PC-3 (cell line): ENCODE results near the gene ART4.

Experiments used
- EZH2 ChIP-seq: fragments of 300-600 bp; sonication (generic); IDR thresholded peaks from one replicate; pipeline ENCODE4 v1.6.1; 2017; ENCODE audit warnings: antibody characterized with exemption, mild to moderate bottlenecking, low read length; ENCODE audit not compliant: unreplicated experiment
- EZH2phosphoT487 ChIP-seq: fragments of 300-600 bp; sonication (generic); IDR thresholded peaks from 2 replicates; pipeline ENCODE4 v1.6.1; 2018; ENCODE audit warnings: mild to moderate bottlenecking, antibody characterized with exemption, low read length, borderline replicate concordance
- TF ChIP-seq, protein P1 (sequence below): fragments of 300-600 bp; sonication (generic); conservative IDR thresholded peaks from 2 replicates; pipeline ENCODE4 v1.5.1; 2017; ENCODE audit warnings: antibody characterized with exemption, low read depth, mild to moderate bottlenecking, low read length

DNA sequence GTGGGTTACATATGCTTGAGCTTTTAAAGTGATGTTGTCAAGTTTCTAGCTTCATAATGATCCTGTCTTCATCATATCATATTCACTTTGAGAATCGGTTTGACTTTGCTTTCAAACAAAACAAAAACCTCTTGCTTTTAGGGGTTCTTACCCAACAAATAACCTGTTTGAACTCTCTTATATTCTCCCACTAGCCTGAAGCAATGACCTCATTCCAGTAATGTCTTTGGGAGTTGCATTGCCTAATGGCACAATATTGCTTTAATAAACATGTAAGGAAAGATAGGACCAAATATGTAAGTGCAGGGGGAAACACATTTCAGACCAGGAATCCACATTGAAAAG, 67.7 kb downstream of the ART4 start:
- TF ChIP-seq, protein P1, sequence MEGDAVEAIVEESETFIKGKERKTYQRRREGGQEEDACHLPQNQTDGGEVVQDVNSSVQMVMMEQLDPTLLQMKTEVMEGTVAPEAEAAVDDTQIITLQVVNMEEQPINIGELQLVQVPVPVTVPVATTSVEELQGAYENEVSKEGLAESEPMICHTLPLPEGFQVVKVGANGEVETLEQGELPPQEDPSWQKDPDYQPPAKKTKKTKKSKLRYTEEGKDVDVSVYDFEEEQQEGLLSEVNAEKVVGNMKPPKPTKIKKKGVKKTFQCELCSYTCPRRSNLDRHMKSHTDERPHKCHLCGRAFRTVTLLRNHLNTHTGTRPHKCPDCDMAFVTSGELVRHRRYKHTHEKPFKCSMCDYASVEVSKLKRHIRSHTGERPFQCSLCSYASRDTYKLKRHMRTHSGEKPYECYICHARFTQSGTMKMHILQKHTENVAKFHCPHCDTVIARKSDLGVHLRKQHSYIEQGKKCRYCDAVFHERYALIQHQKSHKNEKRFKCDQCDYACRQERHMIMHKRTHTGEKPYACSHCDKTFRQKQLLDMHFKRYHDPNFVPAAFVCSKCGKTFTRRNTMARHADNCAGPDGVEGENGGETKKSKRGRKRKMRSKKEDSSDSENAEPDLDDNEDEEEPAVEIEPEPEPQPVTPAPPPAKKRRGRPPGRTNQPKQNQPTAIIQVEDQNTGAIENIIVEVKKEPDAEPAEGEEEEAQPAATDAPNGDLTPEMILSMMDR: no peak
- TF ChIP-seq EZH2 (no peak), EZH2phosphoT487 (no peak)
